GM10248 (cell line): ENCODE measurements around the gene TMEM47.

Experiments
- CTCF ChIA-PET: fragments of 300-600 bp; sonication (Branson Sonifier 250); formaldehyde crosslinking; extraction: SDS; loops from one replicate; lab custom pipeline; 2021; ENCODE audit warnings: antibody characterized with exemption; lab: Yijun Ruan, JAX
- POLR2A ChIA-PET: fragments of 350-650 bp; sonication (Branson Sonifier 250); formaldehyde crosslinking; extraction: SDS; loops from one replicate; lab custom pipeline; 2020; ENCODE audit warnings: antibody characterized with exemption; lab: Yijun Ruan, JAX
- DNase-seq: peaks from one replicate; pipeline ENCODE4 v3.0.0; 2012; ENCODE audit errors: extremely low spot score
- TF ChIP-seq, protein P1 (sequence below): IDR thresholded peaks from 2 replicates; pipeline ENCODE4 v1.5.1; 2012; ENCODE audit warnings: mild to moderate bottlenecking, low read depth; ENCODE audit errors: extremely low read depth, missing control alignments, control extremely low read depth

The TMEM47 gene

DNA sequence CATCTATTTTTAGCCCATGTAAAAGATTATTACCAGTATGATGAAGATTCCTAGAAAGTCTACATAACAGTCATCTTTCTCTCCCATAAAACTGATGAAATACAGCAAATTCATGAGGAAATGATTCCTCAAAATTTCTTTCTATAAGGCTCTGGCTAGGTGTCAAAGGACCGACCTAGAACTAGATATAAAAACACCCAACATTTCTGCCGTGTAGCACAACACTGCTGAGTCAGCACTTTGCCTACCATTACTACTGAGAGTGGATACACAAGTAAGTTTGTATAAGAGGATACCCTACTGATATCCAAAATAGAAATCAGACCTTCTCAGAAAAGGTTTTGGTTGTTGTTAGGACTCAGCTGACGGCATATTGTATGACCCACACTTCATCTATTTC lies 24.7 kb downstream of the TMEM47 start:
- CTCF ChIA-PET: no interaction called here
- TF ChIP-seq, protein P1, sequence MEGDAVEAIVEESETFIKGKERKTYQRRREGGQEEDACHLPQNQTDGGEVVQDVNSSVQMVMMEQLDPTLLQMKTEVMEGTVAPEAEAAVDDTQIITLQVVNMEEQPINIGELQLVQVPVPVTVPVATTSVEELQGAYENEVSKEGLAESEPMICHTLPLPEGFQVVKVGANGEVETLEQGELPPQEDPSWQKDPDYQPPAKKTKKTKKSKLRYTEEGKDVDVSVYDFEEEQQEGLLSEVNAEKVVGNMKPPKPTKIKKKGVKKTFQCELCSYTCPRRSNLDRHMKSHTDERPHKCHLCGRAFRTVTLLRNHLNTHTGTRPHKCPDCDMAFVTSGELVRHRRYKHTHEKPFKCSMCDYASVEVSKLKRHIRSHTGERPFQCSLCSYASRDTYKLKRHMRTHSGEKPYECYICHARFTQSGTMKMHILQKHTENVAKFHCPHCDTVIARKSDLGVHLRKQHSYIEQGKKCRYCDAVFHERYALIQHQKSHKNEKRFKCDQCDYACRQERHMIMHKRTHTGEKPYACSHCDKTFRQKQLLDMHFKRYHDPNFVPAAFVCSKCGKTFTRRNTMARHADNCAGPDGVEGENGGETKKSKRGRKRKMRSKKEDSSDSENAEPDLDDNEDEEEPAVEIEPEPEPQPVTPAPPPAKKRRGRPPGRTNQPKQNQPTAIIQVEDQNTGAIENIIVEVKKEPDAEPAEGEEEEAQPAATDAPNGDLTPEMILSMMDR: no peak
- POLR2A ChIA-PET: no interaction called here
- no peak for DNase-seq

DNA sequence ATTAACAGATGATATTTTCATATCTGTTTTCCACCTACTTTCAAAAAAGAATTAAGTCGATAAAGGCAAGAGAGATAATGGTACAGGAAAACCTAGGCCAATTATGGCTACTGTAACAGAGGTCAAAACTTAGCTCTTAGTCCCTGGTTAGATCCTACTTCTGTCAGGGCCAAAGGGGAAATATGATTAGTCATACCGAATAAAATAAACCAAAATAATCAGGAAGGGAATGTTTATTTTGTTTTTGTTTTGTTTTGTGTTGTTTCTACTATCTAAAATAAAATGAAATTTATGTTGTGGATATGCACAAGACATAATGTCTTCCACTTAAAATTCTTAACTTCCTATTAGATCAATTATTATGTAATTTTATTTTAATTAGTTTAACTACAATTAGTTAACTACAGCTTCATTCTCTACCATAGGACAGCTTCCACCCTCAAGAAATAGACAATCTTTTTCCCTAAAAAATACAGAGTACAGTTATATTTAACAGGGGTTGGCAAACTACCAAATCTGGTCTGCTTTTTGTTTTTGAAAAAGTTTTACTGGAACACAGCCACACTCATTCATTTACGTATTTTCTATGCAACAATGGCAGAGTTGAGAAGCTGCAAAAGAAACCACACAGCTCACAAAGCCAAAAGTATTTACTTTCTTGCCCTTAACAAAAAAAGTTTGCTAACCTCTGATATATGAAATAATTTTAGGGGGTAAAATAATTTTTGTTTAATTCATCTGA lies 25.4 kb downstream of the TMEM47 start:
- DNase-seq: no peak
- ChIA-PET CTCF (no interaction called here), POLR2A (no interaction called here)
- TF ChIP-seq, protein P1: no peak

DNA sequence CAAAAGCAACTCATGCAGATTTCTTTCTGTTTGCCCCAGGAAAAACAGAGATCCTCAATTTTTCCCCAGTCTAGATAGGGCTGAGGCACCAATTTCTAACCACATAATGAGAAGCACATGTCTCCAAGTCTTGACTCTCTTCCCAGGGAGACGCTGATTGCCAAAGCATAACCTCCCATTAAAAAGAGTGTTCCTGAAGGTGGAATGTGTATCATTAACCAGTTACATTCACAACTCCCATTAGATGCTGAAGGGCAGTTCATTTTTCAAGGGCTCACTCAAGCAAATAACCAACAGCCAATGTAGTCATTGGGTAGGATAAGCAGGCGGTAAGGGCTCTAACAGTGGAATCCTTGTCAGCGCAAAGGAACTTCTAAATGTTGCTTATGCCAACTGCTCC lies 27.5 kb downstream of the TMEM47 start:
- ChIA-PET POLR2A (no interaction called here), CTCF (no interaction called here)
- TF ChIP-seq, protein P1: no peak
- no peak for DNase-seq

DNA sequence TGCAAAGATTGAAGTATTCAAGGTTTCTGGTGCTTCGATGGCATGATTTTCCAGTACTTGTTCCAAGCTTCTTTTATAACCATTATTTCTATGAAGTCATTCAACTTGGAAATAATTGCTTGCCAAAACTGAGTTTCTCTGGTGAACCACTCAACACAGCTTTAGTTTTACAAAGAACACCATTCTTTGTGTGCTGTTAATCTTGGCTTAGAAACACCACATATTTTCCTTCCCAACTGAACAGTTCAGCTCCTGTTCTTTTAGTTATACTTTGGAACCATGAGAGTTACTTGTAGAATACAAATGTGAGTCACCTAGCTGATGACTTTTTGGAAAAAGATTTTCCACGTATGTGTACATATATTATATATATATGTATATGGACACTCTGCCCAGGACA lies 32.7 kb downstream of the TMEM47 start:
- POLR2A ChIA-PET: no interaction called here
- TF ChIP-seq, protein P1: no peak
- CTCF ChIA-PET: no interaction called here
- DNase-seq: no peak

DNA sequence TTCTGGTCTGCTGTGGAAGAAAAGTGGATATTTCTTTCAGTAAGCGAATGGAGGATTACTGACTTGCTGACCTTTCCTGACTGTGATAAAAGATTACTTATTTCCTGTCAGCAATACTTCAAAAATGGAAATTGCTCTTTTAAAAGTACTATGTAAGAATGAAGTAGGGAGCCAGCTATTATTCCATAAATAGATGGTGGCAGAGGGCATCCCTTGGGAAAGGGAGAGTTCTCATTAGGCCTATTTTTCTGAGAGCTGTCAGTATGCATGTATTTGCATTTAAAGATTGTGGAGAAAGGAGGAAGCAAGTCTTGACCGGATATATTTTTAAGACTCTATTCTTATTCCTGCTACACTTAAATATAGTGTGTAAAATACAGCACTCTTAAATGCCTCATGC lies 37.2 kb downstream of the TMEM47 start:
- TF ChIP-seq, protein P1: no peak
- POLR2A ChIA-PET: no interaction called here
- DNase-seq: no peak
- CTCF ChIA-PET: no interaction called here

DNA sequence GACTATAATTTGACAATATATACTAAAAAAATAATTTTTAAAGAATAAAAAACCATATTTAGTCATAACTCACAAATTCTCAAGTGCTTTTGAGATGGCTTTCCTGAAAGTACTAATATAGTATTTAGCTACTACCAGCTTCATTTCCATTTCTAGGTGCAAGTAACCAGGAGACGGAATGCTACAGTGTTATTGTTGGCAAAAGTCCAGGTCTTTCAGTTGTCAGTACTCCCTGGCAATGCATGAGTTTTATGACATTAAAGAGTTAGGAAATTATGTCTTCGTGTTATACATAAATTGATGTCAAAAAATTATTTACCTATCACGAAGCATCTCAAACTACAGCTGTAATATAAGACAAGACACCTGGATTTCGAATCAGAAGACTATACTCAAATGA lies 45.0 kb downstream of the TMEM47 start:
- CTCF ChIA-PET: no interaction called here
- no peak for DNase-seq
- POLR2A ChIA-PET: no interaction called here
- TF ChIP-seq, protein P1: no peak
